IPS DF 19.7 (cell line): ENCODE results near the gene ATP2B3.

ENCODE experiments used
- DNase-seq: peaks from one replicate; pipeline ENCODE4 v3.0.0-alpha.2; 2013; ENCODE audit warnings: low read depth, low spot score

The ATP2B3 gene

DNA sequence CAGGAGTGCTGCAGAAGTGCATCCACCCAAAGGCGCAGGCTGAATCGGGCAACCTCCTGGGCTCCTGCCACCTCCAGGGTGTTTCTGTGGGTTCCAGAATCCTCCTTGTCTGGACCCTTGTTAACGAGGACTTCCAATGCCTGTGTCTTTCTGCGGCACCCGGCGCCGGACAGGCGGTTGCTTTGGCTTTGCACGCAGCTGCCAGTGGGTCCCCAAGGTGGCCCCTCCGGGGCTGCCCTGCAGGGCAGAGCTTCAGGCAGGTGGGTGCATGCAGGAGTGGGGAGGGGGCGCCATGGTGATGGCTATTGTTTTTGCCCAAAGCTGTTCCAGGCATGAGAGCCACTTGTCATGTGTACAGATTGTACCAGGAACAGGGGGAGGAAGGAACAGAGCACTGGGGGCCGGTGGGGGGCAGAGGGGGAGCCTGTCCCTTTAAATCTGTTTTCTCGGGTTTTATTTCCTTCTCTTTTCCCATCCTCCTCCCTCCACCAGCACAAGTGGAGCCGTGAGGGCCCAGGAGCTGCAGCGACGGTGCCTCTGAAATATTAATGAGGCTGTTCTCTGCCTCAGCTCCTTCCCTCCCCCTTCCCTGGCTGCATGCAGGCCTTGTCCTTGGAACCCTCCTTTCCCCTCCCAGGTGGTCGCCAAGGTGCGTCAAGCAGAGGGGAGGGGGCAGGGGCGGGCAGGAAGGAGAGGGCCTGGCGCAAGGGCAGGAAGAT lies 13.1 kb downstream of the ATP2B3 start:
- no peak for DNase-seq

DNA sequence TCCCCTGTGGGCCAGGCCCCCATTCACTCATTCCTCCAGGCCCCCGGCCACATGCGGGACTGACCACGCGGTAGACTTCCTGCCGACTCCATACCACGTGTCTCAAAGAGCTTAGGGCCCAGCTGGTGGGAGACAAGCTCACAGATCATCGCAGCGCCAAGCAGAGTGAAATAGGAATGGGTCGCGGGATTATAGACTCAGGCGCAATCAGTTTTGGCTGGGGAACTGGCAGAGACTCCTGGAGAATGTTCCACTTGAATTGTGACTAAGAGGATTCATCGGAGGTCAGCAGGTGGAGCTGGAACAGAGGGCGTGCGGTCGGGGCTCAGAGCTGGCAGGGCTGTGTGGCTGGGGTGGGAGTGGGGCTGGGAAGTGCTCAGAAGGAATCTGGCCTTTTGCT lies 15.6 kb downstream of the ATP2B3 start:
- DNase-seq, result no peak

DNA sequence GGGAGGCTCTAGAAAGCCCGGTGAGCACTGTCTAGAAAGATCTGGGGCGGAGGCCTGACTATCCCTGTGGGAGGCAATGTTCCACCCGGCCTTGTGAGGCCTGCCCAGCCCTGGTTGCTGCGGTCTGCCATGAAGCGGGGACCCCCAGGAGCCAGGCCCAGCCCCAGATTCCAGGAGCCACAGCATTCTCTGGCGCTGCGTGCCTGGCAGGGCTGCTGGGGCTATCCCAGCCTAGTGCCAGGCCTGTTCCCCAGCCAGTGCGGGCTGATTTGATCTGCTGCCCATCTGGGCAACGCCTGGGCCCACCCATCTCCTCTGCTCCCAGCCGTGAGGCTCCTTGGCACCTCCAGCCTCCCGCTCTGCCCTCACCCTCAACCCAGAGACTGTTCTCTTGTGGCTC lies 19.6 kb downstream of the ATP2B3 start:
- DNase-seq, result no peak

DNA sequence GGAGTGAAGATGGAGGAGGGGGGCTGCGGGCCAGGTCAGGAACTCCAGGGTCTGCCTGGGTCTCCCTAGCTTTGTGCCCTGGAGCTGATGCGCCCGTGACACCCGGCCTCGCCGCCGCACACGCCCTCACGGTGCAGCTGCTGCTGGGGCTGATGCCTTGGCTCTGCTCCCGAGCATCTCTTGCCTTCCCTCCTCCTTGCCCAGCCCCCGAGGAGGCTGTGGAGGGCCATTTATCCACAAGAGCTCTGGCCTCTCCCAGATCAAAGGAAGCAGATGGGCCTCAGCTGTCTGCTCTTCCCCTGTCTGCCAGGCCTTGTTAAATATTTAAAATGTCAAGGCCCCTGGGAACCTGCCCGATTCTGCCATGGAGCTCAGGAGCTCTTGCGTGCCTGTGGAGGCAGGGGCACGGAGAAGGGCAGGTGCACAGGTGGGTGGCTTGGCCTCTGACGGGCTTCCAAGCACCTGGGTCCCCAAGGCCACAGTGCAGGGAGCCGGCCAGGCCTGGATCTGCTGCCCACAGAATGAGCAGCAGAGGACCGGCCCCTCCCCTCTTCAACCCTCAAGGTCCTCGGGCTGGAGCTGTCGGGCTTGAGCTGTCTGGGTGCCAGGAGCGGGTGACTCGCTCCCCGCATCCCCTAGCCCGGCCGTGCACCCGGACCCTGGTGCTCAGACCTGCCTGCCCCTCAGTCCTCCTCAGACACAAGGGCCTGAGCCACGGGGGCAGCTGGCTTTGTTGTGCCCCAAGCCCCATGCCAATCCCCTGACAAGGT lies 20.3 kb downstream of the ATP2B3 start:
- DNase-seq, result no peak

DNA sequence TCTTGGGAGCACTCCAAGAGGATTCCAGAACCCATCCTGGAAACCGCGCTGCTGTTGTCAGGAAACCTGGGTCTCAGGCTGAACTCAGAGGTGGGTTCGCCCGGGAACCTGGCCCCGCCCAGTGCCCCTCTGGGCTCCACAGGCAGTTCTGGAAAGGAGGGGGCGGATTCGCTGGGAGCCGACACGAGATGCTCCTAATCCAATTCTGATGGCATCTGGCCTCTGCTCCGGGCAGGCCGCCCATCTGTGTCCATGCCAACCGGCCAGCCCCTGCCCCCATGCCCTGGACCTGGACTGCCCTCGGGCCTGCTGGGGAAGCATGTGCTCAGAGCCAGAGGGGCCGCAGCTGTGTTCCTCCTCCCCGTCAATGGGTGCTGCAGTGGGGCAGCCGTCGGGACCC lies 21.0 kb downstream of the ATP2B3 start:
- no peak for DNase-seq

DNA sequence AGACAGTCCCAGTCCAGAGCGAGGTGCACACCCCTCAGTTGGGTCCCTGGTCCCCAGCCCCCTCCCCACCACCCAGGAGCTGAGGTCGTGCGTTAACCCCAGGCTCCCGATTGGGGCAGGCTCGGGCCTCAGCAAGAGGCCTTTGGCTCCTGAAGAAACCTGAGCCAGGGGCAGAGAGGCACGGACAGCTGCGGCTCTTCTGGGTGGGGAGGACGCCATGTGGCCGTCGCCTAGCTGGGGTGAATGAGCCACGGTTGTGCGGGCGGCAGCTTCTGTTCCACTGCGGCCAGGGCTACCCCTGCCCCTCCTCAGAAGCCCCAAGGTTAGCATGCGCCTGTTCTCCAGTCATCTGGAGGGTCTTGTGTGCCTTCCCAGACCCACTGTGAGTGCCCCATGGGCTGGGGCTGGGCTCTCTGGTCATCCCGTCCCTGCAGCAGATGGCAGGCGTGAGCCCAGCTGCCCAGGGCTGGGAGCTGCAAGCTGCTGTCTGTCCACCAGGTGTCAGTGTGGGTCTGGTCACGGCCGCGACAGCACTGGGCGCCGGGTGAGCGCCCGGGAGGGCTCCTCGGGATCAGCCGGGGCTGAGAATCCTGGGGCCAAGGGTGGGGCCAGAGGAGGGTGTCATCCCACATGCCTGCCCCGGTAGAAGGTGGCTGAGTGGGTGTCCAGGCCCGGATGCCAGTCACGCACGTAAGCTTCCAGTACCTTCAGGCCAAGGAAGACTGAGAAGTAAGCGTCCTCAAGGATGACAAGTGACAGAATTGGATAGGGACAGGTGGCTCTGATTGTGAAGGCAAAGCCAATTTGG lies 21.9 kb downstream of the ATP2B3 start:
- no peak for DNase-seq

DNA sequence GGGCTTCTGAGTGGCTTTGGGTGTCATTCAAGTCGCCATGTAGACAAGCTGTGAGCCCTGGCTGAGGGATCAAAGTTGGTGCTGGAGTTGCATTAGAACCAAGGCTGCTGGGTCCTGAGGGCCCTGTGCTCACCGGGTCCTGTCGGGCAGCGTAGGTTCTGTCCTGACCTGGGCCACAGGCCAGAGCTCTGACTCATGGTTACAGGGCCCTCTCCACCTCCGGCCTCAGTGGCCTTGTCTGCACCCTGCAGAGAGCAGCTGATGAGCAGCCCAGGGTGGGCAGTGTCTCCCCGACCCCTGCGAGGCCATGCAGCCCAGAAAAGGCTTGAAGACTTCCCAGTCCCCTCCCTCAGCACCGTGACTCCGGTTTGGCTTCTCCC lies 22.5 kb downstream of the ATP2B3 start:
- DNase-seq, result no peak

DNA sequence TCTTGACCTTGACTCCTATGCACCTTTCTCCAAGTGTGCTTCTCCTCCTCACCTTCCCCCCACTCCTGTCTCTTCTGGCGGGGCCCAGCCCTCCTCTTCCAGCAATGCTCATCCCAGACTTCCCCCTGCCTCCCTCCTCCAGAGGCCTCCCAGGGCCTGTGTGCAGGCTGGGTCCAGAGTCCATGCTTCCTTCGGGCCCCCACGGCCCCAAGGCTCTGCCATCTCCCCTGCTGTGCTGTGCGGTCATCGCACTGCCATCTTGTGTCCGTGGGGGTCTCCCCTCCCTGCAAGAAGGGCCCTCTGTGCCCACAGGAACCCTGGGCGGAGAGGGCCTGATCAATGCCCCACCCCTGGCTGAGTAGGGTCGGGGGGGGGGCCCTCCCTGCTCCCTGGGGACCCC lies 27.3 kb downstream of the ATP2B3 start:
- DNase-seq, result no peak

DNA sequence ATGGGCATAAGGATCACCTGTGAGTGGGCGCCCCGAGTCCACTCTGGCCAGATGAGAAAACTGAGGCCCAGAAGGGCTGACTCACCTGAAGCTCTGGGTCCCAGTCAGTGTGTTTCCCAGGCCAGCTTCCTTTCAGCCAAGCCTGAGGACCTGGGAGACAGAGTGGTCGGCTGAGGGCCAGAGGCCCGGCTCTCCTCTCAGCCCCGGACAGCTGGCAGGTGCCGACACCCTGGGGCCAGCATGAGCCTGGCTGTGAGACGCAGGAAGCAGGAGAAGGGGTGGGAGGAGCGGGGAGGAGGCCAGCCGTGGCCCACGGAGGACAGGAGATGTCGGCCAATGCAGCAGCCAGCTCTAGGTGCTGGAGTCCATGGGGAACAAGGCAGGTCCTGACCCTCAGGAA lies 28.9 kb downstream of the ATP2B3 start:
- DNase-seq, result no peak

DNA sequence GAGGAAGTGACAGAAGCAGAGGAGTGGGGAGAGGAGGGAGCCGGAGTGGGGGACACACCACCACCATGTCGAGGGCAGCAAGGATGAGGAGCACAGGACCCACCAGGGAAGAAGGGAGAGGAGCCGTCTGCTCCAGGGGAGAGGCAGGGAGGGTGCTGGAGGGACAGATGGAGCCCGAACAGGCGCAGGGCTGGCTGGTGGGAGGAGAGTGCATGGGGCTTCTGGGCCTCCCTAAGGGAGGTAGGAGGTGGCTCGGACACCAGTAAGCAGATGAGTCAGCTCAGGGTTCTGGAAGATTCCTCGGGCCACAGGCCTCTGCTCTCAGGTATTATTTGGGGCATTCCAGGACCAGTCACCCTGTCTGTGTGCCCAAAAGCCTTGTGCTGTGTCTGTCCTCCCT lies 29.8 kb downstream of the ATP2B3 start:
- no peak for DNase-seq

DNA sequence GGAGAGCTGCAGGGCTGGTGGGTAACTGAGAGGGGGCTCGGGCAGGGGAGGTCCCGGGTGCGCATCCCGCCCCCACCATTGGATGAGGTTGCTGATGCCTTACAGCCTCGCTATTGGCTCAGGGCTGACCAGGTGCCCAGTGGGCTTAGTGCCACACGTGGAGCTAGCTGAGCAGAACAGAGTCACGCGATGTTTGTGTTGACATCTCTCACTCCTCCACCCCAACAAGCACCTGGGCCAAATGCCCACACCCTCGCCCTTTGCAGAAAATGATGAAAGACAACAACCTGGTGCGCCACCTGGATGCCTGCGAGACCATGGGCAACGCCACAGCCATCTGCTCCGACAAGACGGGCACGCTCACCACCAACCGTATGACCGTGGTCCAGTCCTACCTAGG lies 31.8 kb downstream of the ATP2B3 start:
- DNase-seq, result no peak

DNA sequence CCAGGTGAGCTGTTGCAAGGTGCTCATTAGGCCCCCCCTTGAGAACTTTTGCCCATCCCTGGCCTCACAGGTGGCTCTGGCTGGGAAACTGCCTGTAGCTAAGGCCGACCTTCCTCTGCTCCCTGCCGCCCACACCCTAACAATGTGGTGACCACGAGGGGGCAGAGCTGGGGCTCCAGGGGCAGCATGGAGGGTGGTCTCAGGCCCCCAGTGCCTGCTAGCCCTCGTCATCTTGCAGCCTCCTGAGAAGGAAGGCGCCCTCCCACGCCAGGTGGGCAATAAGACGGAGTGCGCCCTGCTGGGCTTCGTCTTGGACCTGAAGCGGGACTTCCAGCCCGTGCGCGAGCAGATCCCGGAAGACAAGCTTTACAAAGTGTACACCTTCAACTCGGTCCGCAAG lies 32.4 kb downstream of the ATP2B3 start:
- no peak for DNase-seq

DNA sequence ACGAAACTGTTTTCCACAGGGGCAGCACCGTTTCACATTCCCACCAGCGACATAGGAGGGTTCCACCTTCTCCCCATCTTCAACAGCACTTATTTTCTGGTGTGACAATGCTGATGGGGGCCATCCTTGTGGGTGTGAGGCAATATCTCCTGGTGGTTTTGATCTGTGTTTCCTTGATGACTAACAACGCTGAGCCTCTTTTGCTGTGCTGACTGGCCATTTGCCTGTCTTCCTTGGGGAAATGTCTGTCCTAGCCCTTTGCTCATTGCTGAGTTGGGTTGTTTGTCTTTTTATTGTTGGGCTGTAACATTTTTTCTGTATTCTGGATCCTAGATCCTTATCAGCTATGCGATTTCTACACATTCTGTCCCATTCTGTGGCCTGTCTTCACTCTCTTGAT lies 33.7 kb downstream of the ATP2B3 start:
- no peak for DNase-seq

DNA sequence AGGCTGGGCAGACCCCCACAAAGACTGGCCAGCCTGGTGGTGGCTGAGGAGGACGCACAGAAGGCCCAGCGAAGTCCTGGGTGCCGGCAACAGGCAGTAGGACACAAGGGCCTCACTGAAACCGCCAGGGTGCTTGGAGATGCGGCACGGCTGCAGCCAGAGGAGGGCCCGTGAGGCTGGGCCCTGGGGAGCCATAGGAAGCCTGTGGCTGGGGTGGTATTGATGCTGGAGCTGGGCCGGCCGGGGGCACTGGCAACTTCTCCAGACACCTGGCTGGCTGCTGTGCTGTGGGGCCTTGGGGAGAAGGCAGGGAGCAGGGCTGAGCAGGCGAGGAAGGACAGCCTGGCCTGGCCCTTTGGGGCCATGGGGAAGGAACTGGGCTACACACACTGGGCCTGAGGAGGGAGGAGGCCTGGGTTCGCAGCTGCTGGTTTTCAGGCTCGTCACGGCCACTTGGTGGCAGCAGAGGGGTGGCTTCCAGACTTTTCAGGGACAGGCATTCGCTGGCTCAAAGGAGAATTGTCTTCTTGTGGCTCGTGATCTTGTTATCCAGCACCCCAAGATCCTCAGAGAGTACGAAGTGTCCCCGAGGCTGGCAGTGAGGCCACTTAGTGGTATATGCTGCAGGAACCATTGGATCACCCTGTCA lies 37.2 kb downstream of the ATP2B3 start:
- no peak for DNase-seq

DNA sequence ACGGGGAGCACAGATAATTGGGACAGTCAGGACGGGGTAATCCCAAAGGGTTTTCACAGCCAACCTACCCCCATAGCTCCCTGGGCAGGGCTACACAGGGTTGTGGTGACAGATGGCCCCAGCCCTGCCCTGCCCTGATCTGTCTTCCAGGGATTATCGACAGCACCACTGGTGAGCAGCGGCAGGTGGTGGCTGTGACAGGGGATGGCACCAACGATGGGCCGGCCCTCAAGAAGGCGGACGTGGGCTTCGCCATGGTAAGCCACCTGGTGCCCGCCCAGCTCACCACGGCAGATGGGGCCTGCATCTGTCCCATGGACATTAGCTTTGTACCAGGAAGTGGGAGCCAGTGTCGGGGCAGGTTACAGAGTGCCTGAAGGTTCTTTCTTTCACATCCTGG lies 39.3 kb downstream of the ATP2B3 start:
- no peak for DNase-seq

DNA sequence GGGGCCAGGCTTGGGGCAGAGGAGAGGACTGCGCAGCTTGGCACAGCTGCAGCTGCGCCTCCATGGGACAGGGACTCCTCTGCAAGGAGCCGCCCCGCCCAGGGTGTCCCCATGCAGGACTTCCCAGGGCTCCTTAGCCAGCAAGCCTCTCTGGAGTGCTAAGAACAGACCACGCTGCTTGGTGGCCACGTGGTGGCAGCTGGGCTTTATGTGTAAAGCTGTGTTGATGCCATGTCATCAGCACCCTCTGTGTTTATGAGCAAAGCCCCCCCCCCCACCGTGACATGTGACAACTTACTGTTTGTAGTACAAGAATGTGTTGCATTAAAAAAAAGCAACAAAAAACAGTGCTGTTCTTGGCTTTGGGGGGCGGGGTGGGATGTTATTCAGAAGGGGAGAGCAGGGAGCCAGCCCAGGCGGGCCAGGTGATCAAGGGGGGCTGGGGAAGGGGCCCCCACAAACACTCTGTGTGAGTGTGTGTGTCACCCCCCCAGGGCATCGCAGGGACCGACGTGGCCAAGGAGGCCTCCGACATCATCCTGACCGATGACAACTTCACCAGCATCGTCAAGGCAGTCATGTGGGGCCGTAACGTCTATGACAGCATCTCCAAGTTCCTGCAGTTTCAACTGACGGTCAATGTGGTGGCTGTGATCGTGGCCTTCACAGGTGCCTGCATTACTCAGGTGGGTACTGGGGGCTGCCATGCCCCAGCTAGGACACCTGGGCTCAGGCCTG lies 40.3 kb downstream of the ATP2B3 start:
- DNase-seq, result no peak

DNA sequence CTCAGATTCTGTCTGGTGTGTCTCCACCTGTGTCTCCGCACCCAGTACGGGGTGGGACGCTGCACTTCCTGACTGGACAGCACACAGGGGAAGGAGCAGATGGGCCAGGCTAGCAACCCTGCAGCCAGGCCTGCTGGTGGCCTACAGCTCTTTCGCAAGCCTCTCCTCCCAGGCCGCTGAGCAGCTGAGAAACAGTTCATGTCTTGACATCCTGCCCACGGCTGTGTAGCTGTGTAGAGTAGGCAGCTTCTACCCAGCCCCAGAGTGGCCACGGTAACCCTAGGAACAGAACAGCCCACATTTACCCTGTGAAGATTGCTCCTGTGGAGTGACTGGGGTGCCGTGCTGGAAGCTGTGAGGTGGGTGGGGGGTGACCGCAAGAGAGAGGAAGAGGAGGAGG lies 42.6 kb downstream of the ATP2B3 start:
- no peak for DNase-seq

DNA sequence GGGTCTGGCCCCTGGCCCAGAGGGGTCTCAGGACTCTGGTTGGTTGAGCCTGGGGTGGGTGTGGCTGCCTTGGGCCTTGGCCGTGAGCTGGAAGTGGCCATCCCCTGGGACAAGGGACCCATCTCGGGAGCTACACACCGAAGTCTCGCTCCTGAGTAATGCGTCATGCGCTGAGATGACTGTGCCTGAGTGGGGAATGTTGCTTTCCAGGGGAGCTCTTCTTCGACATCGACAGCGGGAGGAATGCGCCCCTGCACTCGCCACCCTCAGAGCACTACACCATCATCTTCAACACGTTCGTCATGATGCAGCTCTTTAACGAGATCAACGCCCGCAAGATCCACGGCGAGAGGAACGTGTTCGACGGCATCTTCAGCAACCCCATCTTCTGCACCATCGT lies 43.0 kb downstream of the ATP2B3 start:
- no peak for DNase-seq

DNA sequence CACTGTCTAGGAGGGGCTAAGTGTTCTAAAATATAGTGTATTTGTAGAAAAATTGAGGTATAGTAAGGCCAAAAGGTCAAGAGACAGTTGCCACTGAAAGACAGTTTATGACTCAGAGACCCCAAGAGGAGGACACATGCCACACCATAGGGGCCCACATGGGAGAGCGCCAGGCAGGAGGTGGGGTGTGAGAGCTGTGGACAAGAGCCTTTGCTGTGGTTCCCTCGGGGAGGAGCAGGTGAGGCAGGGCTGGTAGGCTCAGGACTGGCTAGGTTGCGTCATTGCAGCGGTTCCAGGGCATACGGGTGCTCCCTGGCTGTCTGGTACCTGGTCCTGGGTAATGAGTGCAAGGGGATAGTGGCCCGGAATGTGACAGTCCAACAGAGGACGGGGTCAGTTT lies 43.9 kb downstream of the ATP2B3 start:
- DNase-seq, result no peak

DNA sequence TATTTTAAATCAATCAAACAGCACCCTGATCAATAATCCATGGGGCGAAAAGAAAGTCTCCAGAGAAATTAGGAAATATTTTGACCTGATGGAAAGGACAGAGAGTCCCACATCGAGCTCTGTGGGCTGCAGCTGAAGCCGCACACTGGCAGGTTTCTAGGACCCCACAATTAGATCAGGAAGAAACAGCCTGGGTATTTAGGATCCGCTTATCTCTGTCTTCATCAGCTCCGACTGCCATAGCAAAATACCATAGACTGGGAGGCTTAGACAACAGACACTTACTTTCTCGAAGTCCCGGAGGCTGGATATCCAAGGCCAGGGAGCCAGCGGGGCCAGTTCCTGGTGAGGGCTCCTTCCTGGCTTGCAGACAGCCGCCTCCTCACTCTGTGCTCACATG lies 45.1 kb downstream of the ATP2B3 start:
- DNase-seq, result no peak

DNA sequence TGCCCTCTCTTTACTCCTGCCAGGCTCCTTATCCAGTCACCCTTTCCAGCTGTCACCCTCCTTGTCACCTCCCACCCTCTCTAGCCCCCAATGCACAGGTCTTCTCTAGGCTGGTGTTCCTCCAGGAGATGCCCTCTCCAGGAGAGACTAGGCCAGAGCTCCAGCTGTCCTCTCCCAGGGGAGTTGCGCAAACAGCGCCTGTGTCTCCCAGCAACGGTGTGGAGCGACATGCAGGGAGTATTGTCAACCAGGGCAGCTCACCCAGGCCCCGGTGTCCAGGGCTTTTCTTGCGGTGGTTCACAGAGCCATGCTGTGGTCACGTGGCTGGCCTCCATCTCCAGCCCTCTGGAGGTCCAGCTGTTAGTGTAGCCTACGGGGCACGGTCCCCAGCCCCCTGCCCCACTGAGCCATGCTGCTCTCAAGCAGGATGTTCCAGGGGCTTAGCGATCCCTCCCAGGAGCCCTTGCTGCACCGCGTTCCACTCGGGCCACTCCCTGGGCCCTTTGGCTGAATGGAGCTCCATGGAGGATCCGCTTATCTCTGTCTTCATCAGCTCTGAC lies 46.7 kb downstream of the ATP2B3 start:
- DNase-seq, result no peak
